GM18951 (cell line): Measurements from ENCODE around the gene B3GNT2.

Experiments
- POLR2A ChIP-seq: IDR thresholded peaks from 4 replicates; pipeline ENCODE4 v1.6.1; 2011; ENCODE audit warnings: mild to moderate bottlenecking; ENCODE audit not compliant: insufficient read length, insufficient read depth; ENCODE audit errors: extremely low read depth
- in situ Hi-C: fragments of 300-500 bp; cut with MboI; formaldehyde crosslinking; loops from one replicate; pipeline ENCODE4 v1.12.0; 2022; ENCODE audit warnings: low sequenced_read_pairs, mixed read lengths, inconsistent platforms; ENCODE audit not compliant: unreplicated experiment

B3GNT2 gene

GRCh38 chr2:62175728-62176127 lies 20.2 kb upstream of the B3GNT2 start:
- TF ChIP-seq POLR2A, result no peak
- in situ Hi-C loops, result no loop called here

- TF ChIP-seq POLR2A, result no peak
- in situ Hi-C loops, result no loop called here
Observed at GRCh38 chr2:62176801-62177200, 19.1 kb upstream of the B3GNT2 start.

- no peak for TF ChIP-seq POLR2A
- in situ Hi-C loops, result no loop called here
Observed at GRCh38 chr2:62177392-62178049, 18.4 kb upstream of the B3GNT2 start.

- in situ Hi-C loops, result no loop called here
- no peak for TF ChIP-seq POLR2A
Observed at GRCh38 chr2:62178741-62179271, 17.1 kb upstream of the B3GNT2 start.

- in situ Hi-C loops, result no loop called here
- no peak for TF ChIP-seq POLR2A
Observed at GRCh38 chr2:62180975-62181374, 14.9 kb upstream of the B3GNT2 start.

- in situ Hi-C loops, result no loop called here
- TF ChIP-seq POLR2A, result no peak
Observed at GRCh38 chr2:62181843-62182242, 14.1 kb upstream of the B3GNT2 start.

- TF ChIP-seq POLR2A, result no peak
- in situ Hi-C loops, result no loop called here
Observed at GRCh38 chr2:62184512-62185230, 11.2 kb upstream of the B3GNT2 start.

- in situ Hi-C loops, result no loop called here
- TF ChIP-seq POLR2A, result no peak
Observed at GRCh38 chr2:62185475-62186155, 10.3 kb upstream of the B3GNT2 start.

GRCh38 chr2:62186156-62186905 lies 9.6 kb upstream of the B3GNT2 start:
- in situ Hi-C loops, result no loop called here
- no peak for TF ChIP-seq POLR2A

- no peak for TF ChIP-seq POLR2A
- in situ Hi-C loops, result no loop called here
Observed at GRCh38 chr2:62187246-62187645, 8.7 kb upstream of the B3GNT2 start.

- no peak for TF ChIP-seq POLR2A
- in situ Hi-C loops, result no loop called here
Observed at GRCh38 chr2:62188416-62188815, 7.5 kb upstream of the B3GNT2 start.

GRCh38 chr2:62189196-62189595 lies 6.7 kb upstream of the B3GNT2 start:
- in situ Hi-C loops, result no loop called here
- TF ChIP-seq POLR2A, result no peak

GRCh38 chr2:62192811-62193210 lies 3.1 kb upstream of the B3GNT2 start:
- in situ Hi-C loops, result no loop called here
- TF ChIP-seq POLR2A, result no peak
